ENCODE data around the gene LRTM2.

Gene LRTM2

DNA sequence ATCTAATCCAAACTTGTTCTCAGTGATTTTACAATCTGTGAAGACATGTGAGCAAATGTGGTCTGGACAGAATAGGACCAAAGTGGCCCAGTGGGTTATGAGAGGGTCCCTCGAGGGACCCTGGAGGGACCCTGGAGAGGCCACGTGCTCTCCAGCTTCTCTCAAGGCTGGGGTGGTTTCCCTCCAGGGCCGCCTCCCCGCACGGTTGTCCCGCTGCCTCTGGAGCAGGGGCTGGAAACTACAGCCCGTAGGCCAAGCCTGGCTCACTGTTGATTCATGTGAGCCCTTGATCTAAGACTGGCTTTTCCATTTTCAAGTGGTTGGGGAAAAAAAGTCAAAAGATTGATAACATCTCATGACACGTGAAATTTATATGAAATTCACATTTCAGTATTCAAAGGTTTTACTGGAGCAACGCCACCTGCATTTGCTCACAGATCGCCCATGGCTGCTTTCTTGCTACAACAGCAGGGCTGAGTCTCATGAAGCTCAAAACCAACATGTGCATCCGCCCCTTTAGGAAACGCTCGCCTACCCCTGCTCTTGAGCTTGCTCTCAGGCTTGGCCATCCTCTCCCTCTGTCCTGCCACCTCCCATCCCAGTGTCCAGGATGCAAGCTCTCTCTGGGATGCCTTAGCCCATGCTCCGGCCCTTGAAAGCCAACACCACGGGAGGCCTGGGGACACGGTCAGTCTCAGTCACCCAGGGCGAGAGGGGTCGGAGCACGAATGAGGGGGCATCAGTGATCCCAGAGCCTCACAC, 12.1 kb upstream of the LRTM2 start:
- TF ChIP-seq POLR2A (IDR thresholded peaks at IDR 0.05; ENCODE audit: low read depth, low read length) = no peak
- no peak for TF ChIP-seq POLR2AphosphoS5 (IDR thresholded peaks at IDR 0.05; ENCODE audit: low read depth, low read length)
- TF ChIP-seq TAF1 (IDR thresholded peaks at IDR 0.05; ENCODE audit: borderline replicate concordance, low read depth, low read length) = no peak
- FAIRE-seq (no peak), DNase-seq (ENCODE audit: insufficient read length) (no peak)

DNA sequence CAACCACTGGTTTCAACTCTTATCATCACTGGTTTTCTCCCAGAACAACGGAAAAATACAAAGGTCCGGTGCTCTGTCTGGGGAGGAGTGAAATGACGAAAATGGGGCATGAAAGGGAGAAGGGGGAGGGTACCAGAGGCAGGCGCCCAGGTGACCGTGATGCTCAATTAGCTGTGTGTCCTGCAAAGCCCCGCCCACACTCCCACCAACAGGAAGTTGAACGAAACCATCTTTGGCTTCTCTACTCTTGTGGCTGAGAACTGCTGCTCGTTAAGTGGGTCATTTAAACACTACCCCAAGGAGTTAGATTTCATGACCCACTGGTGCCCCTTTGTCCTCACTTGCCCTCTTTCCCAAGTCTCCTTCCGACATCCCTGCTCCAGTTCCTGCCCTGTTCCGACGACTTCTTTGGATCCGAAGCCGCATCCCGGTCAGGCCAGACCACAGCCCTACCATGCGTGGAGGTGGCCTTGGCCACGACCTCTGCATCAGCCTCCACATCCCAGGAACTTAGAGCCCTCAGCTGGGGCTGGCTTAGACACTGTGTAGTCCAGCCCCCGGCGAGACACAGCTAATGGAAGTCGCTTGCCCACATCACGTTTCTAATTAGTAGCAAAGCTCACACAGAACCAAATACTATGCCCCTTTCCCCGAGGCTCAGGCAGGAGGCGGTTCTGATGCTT, 11.4 kb upstream of the LRTM2 start:
- FAIRE-seq (no peak), DNase-seq (ENCODE audit: insufficient read length) (no peak)
- TF ChIP-seq TAF1 (IDR thresholded peaks at IDR 0.05; ENCODE audit: borderline replicate concordance, low read depth, low read length) = no peak
- no peak for TF ChIP-seq POLR2A (IDR thresholded peaks at IDR 0.05; ENCODE audit: low read depth, low read length)
- TF ChIP-seq POLR2AphosphoS5 (IDR thresholded peaks at IDR 0.05; ENCODE audit: low read depth, low read length) = no peak

DNA sequence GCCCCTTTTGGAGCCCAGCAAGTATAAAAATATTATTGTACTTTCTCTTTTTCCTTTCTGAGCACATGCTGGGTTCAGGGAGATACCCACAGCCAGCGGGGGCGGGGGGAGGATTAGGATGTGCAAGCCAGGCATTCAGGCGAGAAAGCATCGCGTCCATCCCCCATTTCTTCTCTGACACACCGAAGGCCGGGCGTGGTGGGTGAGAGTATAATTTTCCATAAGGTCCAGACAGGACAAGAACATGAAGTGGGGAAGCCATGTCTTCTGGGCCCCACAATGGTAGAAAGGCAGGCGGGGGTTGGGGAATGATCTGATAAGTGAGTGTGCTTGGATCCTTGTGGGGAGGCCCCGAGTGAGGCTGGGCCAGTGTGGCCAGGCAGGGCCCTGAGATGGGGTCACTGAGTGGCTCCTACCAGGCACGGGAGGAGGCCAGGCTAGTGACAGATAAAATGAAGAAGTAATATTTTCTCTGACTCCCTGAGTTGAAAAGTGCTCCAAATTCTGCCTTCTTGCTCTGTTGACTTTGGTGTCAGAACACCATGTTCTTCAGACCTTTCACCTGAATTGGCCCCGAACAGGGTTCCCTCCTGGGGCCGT, 10.7 kb upstream of the LRTM2 start:
- FAIRE-seq = no peak
- TF ChIP-seq POLR2AphosphoS5 (IDR thresholded peaks at IDR 0.05; ENCODE audit: low read depth, low read length) (no peak), TAF1 (IDR thresholded peaks at IDR 0.05; ENCODE audit: borderline replicate concordance, low read depth, low read length) (no peak), POLR2A (IDR thresholded peaks at IDR 0.05; ENCODE audit: low read depth, low read length) (no peak)

DNA sequence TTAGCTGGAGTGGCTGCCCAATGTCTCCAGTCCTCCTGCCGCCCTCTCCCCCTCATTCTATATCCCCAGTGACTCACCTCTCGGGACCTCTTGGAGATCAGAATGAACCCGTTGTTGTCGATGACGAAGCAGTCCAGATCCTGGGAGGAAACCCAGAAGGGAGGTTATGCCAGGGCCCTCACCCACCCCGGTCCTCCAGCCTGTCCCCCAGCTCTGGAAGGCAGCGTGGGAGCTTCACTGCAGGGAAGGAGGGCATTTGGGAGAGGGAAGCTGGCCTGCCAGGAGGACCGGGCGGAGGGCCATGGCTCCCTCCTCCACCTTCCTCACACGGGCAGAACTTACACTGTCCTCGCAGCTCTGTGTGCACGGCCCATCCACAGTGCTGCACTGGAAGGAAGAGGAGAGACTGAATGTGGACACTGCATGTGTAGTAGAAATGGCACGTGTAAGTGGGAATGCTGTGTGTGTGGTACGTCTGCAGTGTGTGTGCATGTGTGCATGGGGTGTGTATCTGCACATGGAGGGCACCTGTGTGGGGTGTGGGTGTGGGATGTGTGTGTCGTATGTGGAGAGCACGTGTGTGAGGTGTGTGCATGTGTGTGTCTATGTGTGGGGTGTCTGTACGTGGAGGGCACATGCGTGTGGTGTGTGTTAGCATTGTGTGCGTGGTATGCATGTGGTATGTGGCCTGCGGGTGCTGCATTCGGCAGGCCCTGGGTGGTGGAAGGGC, 10.0 kb upstream of the LRTM2 start:
- TF ChIP-seq POLR2AphosphoS5 (IDR thresholded peaks at IDR 0.05; ENCODE audit: low read depth, low read length) (no peak), POLR2A (IDR thresholded peaks at IDR 0.05; ENCODE audit: low read depth, low read length) (no peak), TAF1 (IDR thresholded peaks at IDR 0.05; ENCODE audit: borderline replicate concordance, low read depth, low read length) (no peak)
- FAIRE-seq (no peak), DNase-seq (ENCODE audit: insufficient read length) (no peak)

More for the DNA sequence above, 10.7 kb upstream of the LRTM2 start:
- DNase-seq (ENCODE audit: insufficient read length) = no peak

DNA sequence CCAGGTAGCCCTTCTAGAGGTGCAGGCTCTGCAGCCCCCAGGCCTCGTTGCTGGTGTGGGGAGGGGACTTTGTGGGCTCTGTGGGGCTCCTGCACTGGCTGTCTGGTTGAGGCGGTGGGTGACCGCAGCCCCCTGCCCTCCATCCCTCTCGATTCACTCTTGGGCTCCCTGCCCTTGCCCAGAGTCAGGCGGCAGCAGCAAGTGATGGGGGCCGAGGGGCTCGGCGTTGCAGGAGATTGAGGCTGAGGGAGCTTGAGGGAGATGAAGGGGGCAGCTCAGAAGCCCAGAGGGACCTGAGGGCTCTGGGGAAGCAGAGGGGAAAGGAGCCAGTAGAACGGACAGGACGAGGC, 9.5 kb upstream of the LRTM2 start:
- no peak for DNase-seq (ENCODE audit: insufficient read length)
- no peak for TF ChIP-seq POLR2AphosphoS5 (IDR thresholded peaks at IDR 0.05; ENCODE audit: low read depth, low read length)
- no peak for TF ChIP-seq TAF1 (IDR thresholded peaks at IDR 0.05; ENCODE audit: borderline replicate concordance, low read depth, low read length)
- no peak for TF ChIP-seq POLR2A (IDR thresholded peaks at IDR 0.05; ENCODE audit: low read depth, low read length)
- FAIRE-seq = no peak

DNA sequence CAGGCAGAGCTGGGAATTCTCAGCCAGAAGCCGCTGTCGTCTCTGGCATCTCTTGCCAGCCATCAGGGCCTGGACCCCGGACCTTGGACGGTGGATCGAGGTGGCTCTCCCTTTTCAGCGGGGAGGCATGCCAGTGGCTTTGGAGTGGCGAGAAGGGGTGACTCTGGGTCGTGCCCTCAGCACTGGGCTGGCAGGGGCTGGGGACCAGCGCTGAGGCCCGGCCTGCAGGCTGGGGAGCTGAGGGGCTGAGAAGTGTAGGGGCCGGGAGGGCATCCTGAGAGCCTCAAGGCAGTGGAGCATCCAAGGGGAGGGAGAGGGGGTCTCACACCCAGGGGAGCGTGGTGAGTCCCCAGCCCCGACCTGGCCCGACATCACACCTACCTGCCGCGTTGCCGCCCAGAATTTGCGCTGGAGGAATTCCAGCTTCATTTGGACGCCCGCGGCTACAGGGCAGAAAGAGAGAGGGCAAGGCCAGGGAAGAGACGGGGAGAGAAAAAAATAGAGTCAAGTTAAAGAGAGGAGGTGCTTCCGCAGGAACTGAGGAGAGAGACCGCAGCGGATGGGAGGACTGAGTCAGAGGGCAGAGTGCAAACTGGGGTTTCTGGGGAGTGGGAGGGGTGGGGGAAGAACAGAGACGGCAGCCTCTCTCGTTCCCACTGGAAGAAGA, 9.0 kb upstream of the LRTM2 start:
- TF ChIP-seq TAF1 (IDR thresholded peaks at IDR 0.05; ENCODE audit: borderline replicate concordance, low read depth, low read length) (no peak), POLR2AphosphoS5 (IDR thresholded peaks at IDR 0.05; ENCODE audit: low read depth, low read length) (no peak), POLR2A (IDR thresholded peaks at IDR 0.05; ENCODE audit: low read depth, low read length) (no peak)
- no peak for DNase-seq (ENCODE audit: insufficient read length)
- no peak for FAIRE-seq

DNA sequence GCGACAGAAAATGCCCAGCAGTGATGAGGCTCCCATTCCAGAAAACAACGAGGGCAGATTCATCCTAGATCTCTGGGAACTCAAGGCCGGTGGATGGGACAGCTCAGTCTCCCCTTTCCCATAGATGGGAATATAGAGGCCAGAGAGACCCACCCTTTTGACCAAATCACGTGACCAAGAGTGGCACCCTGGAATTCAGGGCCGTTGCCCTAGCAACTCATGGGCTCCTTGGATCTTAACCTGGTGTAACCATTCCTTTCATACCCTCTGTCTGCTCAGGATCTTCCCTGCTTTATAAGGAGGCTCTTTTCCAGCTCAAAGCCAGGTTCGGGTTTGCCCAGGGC, 8.4 kb upstream of the LRTM2 start:
- FAIRE-seq = no peak

DNA sequence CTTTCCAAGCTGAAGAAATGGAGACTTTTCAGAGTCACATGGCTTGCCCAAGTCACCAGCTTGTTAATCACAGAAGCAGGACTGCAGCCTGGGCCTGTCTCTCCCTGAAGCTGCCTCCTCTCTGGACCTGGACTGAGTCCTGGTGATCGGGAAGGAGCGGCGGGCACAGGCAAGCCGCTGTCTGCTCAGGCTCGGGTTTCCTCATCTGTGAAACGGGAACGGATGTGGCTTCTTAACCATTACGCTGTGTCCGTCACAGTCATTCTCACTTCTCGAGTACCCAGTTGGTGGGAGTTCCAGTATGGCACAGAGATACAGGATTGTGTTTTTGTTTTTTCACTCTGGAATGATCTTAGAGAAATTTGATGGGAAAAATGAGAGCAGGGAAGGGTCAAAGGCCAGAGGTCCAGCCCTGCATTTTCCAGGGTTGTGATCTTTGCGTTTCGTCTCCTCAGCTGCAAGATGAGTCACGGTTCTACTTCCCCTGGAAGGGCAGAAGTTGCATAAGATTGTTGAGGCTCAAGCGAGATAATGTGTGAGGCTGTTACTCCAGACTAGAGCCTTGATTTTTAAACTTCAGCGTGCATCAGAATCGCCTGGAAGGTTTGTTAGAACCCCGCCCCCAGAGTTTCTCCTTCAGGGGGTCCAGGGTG, 7.6 kb upstream of the LRTM2 start:
- TF ChIP-seq TAF1 (IDR thresholded peaks at IDR 0.05; ENCODE audit: borderline replicate concordance, low read depth, low read length) (no peak), POLR2A (IDR thresholded peaks at IDR 0.05; ENCODE audit: low read depth, low read length) (no peak), POLR2AphosphoS5 (IDR thresholded peaks at IDR 0.05; ENCODE audit: low read depth, low read length) (no peak)
- DNase-seq (ENCODE audit: insufficient read length) = no peak
- FAIRE-seq = peak; percentile 70

More for the DNA sequence above, 8.4 kb upstream of the LRTM2 start:
- no peak for DNase-seq (ENCODE audit: insufficient read length)
- no peak for TF ChIP-seq POLR2AphosphoS5 (IDR thresholded peaks at IDR 0.05; ENCODE audit: low read depth, low read length)

DNA sequence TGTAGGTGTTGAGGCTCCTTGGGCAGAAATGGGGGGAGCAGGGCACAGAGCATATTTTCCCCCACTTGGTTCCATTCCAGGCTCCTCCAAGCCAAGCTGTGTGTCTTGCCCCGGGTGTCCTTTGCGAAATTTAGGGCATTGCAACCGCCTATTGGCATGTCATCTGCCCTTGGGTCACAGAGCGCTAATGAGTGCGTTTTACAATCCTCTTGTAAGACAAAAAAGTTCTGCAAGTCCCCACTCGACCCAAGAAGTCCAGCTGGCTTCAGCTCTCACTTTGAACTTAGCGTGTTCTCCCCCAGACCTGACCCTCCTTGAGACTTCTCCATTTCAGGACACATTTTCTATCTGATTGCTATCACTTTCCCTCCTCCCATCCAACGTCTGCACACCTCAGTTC, 6.1 kb upstream of the LRTM2 start:
- no peak for TF ChIP-seq POLR2A (IDR thresholded peaks at IDR 0.05; ENCODE audit: low read depth, low read length)
- TF ChIP-seq TAF1 (IDR thresholded peaks at IDR 0.05; ENCODE audit: borderline replicate concordance, low read depth, low read length) = no peak
- no peak for TF ChIP-seq POLR2AphosphoS5 (IDR thresholded peaks at IDR 0.05; ENCODE audit: low read depth, low read length)
- DNase-seq (ENCODE audit: insufficient read length) = no peak
- no peak for FAIRE-seq

DNA sequence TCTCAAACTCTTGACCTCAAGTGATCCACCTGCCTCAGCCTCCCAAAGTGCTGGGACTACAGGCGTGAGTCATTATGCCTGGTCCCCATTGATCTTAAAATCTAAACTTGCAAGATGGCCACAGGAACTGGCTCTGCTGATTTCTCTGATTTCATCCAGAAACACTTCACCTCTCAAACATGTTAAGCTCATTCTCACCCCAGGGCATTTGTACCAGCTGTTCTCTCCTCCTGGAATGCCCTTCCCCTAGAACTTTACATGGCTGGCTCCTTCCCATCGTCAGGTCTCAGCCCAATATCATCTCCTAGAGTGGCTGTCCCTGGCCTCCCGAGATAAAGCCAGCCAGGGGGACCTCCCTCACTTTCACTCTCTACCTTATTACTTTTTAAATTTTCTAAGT, 5.3 kb upstream of the LRTM2 start:
- TF ChIP-seq POLR2A (IDR thresholded peaks at IDR 0.05; ENCODE audit: low read depth, low read length) (no peak), POLR2AphosphoS5 (IDR thresholded peaks at IDR 0.05; ENCODE audit: low read depth, low read length) (no peak), TAF1 (IDR thresholded peaks at IDR 0.05; ENCODE audit: borderline replicate concordance, low read depth, low read length) (no peak)
- no peak for DNase-seq (ENCODE audit: insufficient read length)
- FAIRE-seq = no peak
